Renal pelvis (tissue), 4 donors: ENCODE data around the gene MYL6. TPM values are rescaled to one million over a fixed set of nuclear protein-coding genes. Genes with fewer than 3 reads are reported as not detected.

ENCODE experiments used
- DNase-seq: peaks from one replicate; pipeline ENCODE4 v3.0.0-alpha.2; 2013
- polyA plus RNA-seq, 3 donors: library from polyadenylated mRNA; unstranded; fragments of 120-200 nt; gene quantifications; one replicate each; pipeline ENCODE4 v1.2.1, GENCODE V29; 2013; ENCODE audit not compliant: insufficient read length in 3 of 3

MYL6 gene
- polyA plus RNA-seq, 3 donors = 1,644 to 2,112 (median 1,781) TPM

GRCh38 chr12:56120158-56120846, 37.9 kb upstream of the MYL6 start:
- no peak for DNase-seq

- DNase-seq = no peak
Observed at GRCh38 chr12:56121204-56121870, 36.8 kb upstream of the MYL6 start.

- no peak for DNase-seq
Observed at GRCh38 chr12:56122637-56123036, 35.5 kb upstream of the MYL6 start.

- no peak for DNase-seq
Observed at GRCh38 chr12:56124133-56124532, 34.0 kb upstream of the MYL6 start.

- no peak for DNase-seq
Observed at GRCh38 chr12:56126732-56127239, 31.4 kb upstream of the MYL6 start.

GRCh38 chr12:56127485-56127887, 30.7 kb upstream of the MYL6 start:
- no peak for DNase-seq

- DNase-seq = peak; percentile 100
Observed at GRCh38 chr12:56127888-56128669, 30.1 kb upstream of the MYL6 start, which contains the start of gene ESYT1. ESYT1 (plus strand) TSS chr12:56128267; CDS start chr12:56128320, 53 bp downstream.

GRCh38 chr12:56128670-56129205, 29.4 kb upstream of the MYL6 start:
- DNase-seq = no peak

GRCh38 chr12:56129206-56129941, 28.8 kb upstream of the MYL6 start:
- no peak for DNase-seq

- DNase-seq = no peak
Observed at GRCh38 chr12:56129942-56130495, 28.1 kb upstream of the MYL6 start.

GRCh38 chr12:56130876-56131275, 27.3 kb upstream of the MYL6 start:
- DNase-seq = no peak

- DNase-seq = no peak
Observed at GRCh38 chr12:56134897-56135296, 23.3 kb upstream of the MYL6 start.

GRCh38 chr12:56137853-56138571, 20.1 kb upstream of the MYL6 start:
- DNase-seq = no peak

GRCh38 chr12:56141946-56142784, 16.0 kb upstream of the MYL6 start:
- DNase-seq = no peak

GRCh38 chr12:56143217-56143616, 14.9 kb upstream of the MYL6 start:
- DNase-seq = no peak

GRCh38 chr12:56143870-56144269, 14.3 kb upstream of the MYL6 start:
- DNase-seq = no peak

GRCh38 chr12:56145217-56145616, 12.9 kb upstream of the MYL6 start:
- DNase-seq = no peak

GRCh38 chr12:56146492-56147460, 11.4 kb upstream of the MYL6 start:
- DNase-seq = peak; percentile 39
